DMS79 (cell line): ENCODE results near the gene MUC6.

Experiments
- DNase-seq: peaks from one replicate; lab custom pipeline; 2025; lab: John Stamatoyannopoulos, UW

The MUC6 gene

GRCh38 chr11:967995-968751 is 68.3 kb downstream of the MUC6 start:
- DNase-seq, result no peak

GRCh38 chr11:965206-965775 is 71.2 kb downstream of the MUC6 start:
- DNase-seq, result no peak

- no peak for DNase-seq
These were observed 72.7 kb downstream of the MUC6 start for GRCh38 chr11:963852-964251.
